ENCODE data around the gene DNASE1L1.

Gene DNASE1L1

GRCh38 chrX:154381271-154381670 is 27.8 kb downstream of the DNASE1L1 start:
- DNase-seq (ENCODE audit: low spot score in 2 of 2) (no peak), ATAC-seq (replicated peaks; ENCODE audit: extremely low read depth, poor library complexity, severe bottlenecking) (no peak)
- Mint-ChIP-seq H3K4me3 (peak overlapping the region; percentile 83), H3K27ac (ENCODE audit: low read depth) (peak overlapping the region; percentile 92), H3K36me3 (ENCODE audit: insufficient read depth) (peaks cover 25% of the 10 kb centered on the region), H3K9me3 (no peaks in the 10 kb centered on the region), H3K4me1 (peaks cover 17% of the 10 kb centered on the region), H3K27me3 (no peaks in the 10 kb centered on the region)

GRCh38 chrX:154380787-154381186 is 28.3 kb downstream of the DNASE1L1 start:
- H3K4me1 Mint-ChIP-seq: peaks cover 17% of the 10 kb centered on the region
- peak overlapping the region; percentile 83 for H3K4me3 Mint-ChIP-seq
- H3K36me3 Mint-ChIP-seq (ENCODE audit: insufficient read depth): peaks cover 25% of the 10 kb centered on the region
- H3K27me3 Mint-ChIP-seq: no peaks in the 10 kb centered on the region
- DNase-seq (ENCODE audit: low spot score in 2 of 2) (no peak), ATAC-seq (replicated peaks; ENCODE audit: extremely low read depth, poor library complexity, severe bottlenecking) (no peak)
- peak overlapping the region; percentile 92 for H3K27ac Mint-ChIP-seq (ENCODE audit: low read depth)
- H3K9me3 Mint-ChIP-seq: no peaks in the 10 kb centered on the region

GRCh38 chrX:154380153-154380552 is 28.9 kb downstream of the DNASE1L1 start:
- Mint-ChIP-seq H3K4me3 (peak overlapping the region; percentile 83), H3K36me3 (ENCODE audit: insufficient read depth) (peaks cover 25% of the 10 kb centered on the region), H3K27me3 (no peaks in the 10 kb centered on the region), H3K27ac (ENCODE audit: low read depth) (peak overlapping the region; percentile 92), H3K4me1 (peaks cover 17% of the 10 kb centered on the region), H3K9me3 (no peaks in the 10 kb centered on the region)
- DNase-seq (ENCODE audit: low spot score in 2 of 2): no peak
- no peak for ATAC-seq (replicated peaks; ENCODE audit: extremely low read depth, poor library complexity, severe bottlenecking)

GRCh38 chrX:154379569-154379951 is 29.5 kb downstream of the DNASE1L1 start:
- Mint-ChIP-seq H3K4me3 (peak overlapping the region; percentile 83), H3K9me3 (no peaks in the 10 kb centered on the region), H3K27ac (ENCODE audit: low read depth) (peak overlapping the region; percentile 92), H3K27me3 (no peaks in the 10 kb centered on the region), H3K4me1 (peaks cover 17% of the 10 kb centered on the region), H3K36me3 (ENCODE audit: insufficient read depth) (peaks cover 25% of the 10 kb centered on the region)
- DNase-seq (ENCODE audit: low spot score in 2 of 2) (no peak), ATAC-seq (replicated peaks; ENCODE audit: extremely low read depth, poor library complexity, severe bottlenecking) (no peak)

- H3K4me3 Mint-ChIP-seq: peak within 1 kb of the TSS; percentile 83
- peaks cover 25% of the 10 kb centered on the region for H3K36me3 Mint-ChIP-seq (ENCODE audit: insufficient read depth)
- peak; percentile 81 to 97 for DNase-seq (ENCODE audit: low spot score in 2 of 2)
- H3K4me1 Mint-ChIP-seq: peaks cover 17% of the 10 kb centered on the region
- no peaks in the 10 kb centered on the region for H3K9me3 Mint-ChIP-seq
- H3K27ac Mint-ChIP-seq (ENCODE audit: low read depth): peak within 1 kb of the TSS; percentile 92
- peak; percentile 84 for ATAC-seq (replicated peaks; ENCODE audit: extremely low read depth, poor library complexity, severe bottlenecking)
- no peaks in the 10 kb centered on the region for H3K27me3 Mint-ChIP-seq
Measured at GRCh38 chrX:154378799-154379568, 30.1 kb downstream of the DNASE1L1 start, which contains the start of gene EMD. EMD (plus strand) TSS chrX:154379295; CDS start chrX:154379485, 190 bp downstream.

- peak overlapping the region; percentile 83 for H3K4me3 Mint-ChIP-seq
Measured at GRCh38 chrX:154378059-154378798, 30.8 kb downstream of the DNASE1L1 start.

GRCh38 chrX:154376774-154377173 is 32.3 kb downstream of the DNASE1L1 start:
- Mint-ChIP-seq H3K9me3 (no peaks in the 10 kb centered on the region), H3K4me3 (no peak overlapping the region), H3K4me1 (peaks cover 19% of the 10 kb centered on the region), H3K36me3 (ENCODE audit: insufficient read depth) (peaks cover 24% of the 10 kb centered on the region), H3K27ac (ENCODE audit: low read depth) (peak overlapping the region; percentile 92), H3K27me3 (no peaks in the 10 kb centered on the region)
- ATAC-seq (replicated peaks; ENCODE audit: extremely low read depth, poor library complexity, severe bottlenecking) (no peak), DNase-seq (ENCODE audit: low spot score in 2 of 2) (no peak)

More at GRCh38 chrX:154378059-154378798, 30.8 kb downstream of the DNASE1L1 start:
- H3K27ac Mint-ChIP-seq (ENCODE audit: low read depth): peak overlapping the region; percentile 92
- peaks cover 21% of the 10 kb centered on the region for H3K36me3 Mint-ChIP-seq (ENCODE audit: insufficient read depth)
- DNase-seq (ENCODE audit: low spot score in 2 of 2): peak; percentile 38 to 77
- no peaks in the 10 kb centered on the region for H3K9me3 Mint-ChIP-seq
- no peaks in the 10 kb centered on the region for H3K27me3 Mint-ChIP-seq
- H3K4me1 Mint-ChIP-seq: peaks cover 14% of the 10 kb centered on the region
- ATAC-seq (replicated peaks; ENCODE audit: extremely low read depth, poor library complexity, severe bottlenecking): peak; percentile 1

- H3K36me3 Mint-ChIP-seq (ENCODE audit: insufficient read depth): peaks cover 23% of the 10 kb centered on the region
Measured at GRCh38 chrX:154375156-154375504, 33.9 kb downstream of the DNASE1L1 start.

GRCh38 chrX:154374313-154375155 is 34.5 kb downstream of the DNASE1L1 start, which contains the start of gene FLNA:
FLNA (minus strand) TSS chrX:154374634; CDS start chrX:154371245, 3,389 bp downstream.
- H3K27ac Mint-ChIP-seq (ENCODE audit: low read depth): no peak within 1 kb of the TSS

More at GRCh38 chrX:154375156-154375504, 33.9 kb downstream of the DNASE1L1 start:
- H3K4me3 Mint-ChIP-seq: peak overlapping the region; percentile 20
- no peak overlapping the region for H3K27ac Mint-ChIP-seq (ENCODE audit: low read depth)
- H3K27me3 Mint-ChIP-seq: no peaks in the 10 kb centered on the region
- DNase-seq (ENCODE audit: low spot score in 2 of 2) (no peak), ATAC-seq (replicated peaks; ENCODE audit: extremely low read depth, poor library complexity, severe bottlenecking) (no peak)
- peaks cover 10% of the 10 kb centered on the region for H3K4me1 Mint-ChIP-seq
- no peaks in the 10 kb centered on the region for H3K9me3 Mint-ChIP-seq

GRCh38 chrX:154373340-154374306 is 35.4 kb downstream of the DNASE1L1 start:
- peaks cover 6% of the 10 kb centered on the region for H3K4me1 Mint-ChIP-seq

More at GRCh38 chrX:154374313-154375155, 34.5 kb downstream of the DNASE1L1 start, which contains the start of gene FLNA:
- Mint-ChIP-seq H3K9me3 (no peaks in the 10 kb centered on the region), H3K4me3 (peak within 1 kb of the TSS; percentile 88), H3K4me1 (peaks cover 6% of the 10 kb centered on the region), H3K36me3 (ENCODE audit: insufficient read depth) (peaks cover 28% of the 10 kb centered on the region), H3K27me3 (no peaks in the 10 kb centered on the region)
- DNase-seq (ENCODE audit: low spot score in 2 of 2) (no peak), ATAC-seq (replicated peaks; ENCODE audit: extremely low read depth, poor library complexity, severe bottlenecking) (no peak)

GRCh38 chrX:154372612-154373022 is 36.4 kb downstream of the DNASE1L1 start:
- peak overlapping the region; percentile 82 for H3K27ac Mint-ChIP-seq (ENCODE audit: low read depth)

More at GRCh38 chrX:154373340-154374306, 35.4 kb downstream of the DNASE1L1 start:
- Mint-ChIP-seq H3K9me3 (no peaks in the 10 kb centered on the region), H3K27me3 (no peaks in the 10 kb centered on the region), H3K4me3 (peak overlapping the region; percentile 88), H3K36me3 (ENCODE audit: insufficient read depth) (peaks cover 31% of the 10 kb centered on the region), H3K27ac (ENCODE audit: low read depth) (no peak overlapping the region)
- DNase-seq (ENCODE audit: low spot score in 2 of 2): no peak
- no peak for ATAC-seq (replicated peaks; ENCODE audit: extremely low read depth, poor library complexity, severe bottlenecking)

More at GRCh38 chrX:154372612-154373022, 36.4 kb downstream of the DNASE1L1 start:
- DNase-seq (ENCODE audit: low spot score in 2 of 2) (no peak), ATAC-seq (replicated peaks; ENCODE audit: extremely low read depth, poor library complexity, severe bottlenecking) (peak; percentile 13)
- no peaks in the 10 kb centered on the region for H3K27me3 Mint-ChIP-seq
- no peaks in the 10 kb centered on the region for H3K9me3 Mint-ChIP-seq
- H3K36me3 Mint-ChIP-seq (ENCODE audit: insufficient read depth): peaks cover 36% of the 10 kb centered on the region
- peaks cover 13% of the 10 kb centered on the region for H3K4me1 Mint-ChIP-seq
- H3K4me3 Mint-ChIP-seq: peak overlapping the region; percentile 88
